ENCODE measurements around the gene NEGR1.

DNA sequence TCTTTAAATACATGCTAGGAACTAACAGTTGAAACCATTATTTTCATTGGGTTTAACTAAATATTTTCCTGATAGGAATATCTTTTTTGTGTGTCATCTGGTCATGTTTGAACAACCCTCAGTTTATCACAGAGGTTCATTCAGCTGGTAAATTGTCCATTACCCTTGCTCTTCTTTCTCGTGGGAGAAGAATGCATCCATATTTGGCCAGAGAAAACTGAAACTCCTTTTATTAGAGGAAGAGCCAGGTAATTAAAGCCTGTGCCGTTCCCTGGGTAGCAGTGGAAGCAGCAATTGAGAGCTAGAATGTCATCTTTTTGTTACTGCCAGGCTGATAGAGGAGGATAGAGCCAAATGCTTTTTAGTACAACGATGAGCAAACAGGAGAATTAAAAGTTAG lies 614.3 kb downstream of the NEGR1 start:
- TF ChIP-seq, protein P1, sequence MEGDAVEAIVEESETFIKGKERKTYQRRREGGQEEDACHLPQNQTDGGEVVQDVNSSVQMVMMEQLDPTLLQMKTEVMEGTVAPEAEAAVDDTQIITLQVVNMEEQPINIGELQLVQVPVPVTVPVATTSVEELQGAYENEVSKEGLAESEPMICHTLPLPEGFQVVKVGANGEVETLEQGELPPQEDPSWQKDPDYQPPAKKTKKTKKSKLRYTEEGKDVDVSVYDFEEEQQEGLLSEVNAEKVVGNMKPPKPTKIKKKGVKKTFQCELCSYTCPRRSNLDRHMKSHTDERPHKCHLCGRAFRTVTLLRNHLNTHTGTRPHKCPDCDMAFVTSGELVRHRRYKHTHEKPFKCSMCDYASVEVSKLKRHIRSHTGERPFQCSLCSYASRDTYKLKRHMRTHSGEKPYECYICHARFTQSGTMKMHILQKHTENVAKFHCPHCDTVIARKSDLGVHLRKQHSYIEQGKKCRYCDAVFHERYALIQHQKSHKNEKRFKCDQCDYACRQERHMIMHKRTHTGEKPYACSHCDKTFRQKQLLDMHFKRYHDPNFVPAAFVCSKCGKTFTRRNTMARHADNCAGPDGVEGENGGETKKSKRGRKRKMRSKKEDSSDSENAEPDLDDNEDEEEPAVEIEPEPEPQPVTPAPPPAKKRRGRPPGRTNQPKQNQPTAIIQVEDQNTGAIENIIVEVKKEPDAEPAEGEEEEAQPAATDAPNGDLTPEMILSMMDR (IDR thresholded peaks at IDR 0.05 in 4 of 5, conservative IDR thresholded peaks at IDR 0.05 in 1 of 5) = no peak
- no peak for TF ChIP-seq POLR2A (IDR thresholded peaks at IDR 0.05)
